Measurements from ENCODE around the gene TSPAN7. TPM values are rescaled to one million over a fixed set of nuclear protein-coding genes. Genes with fewer than 3 reads are reported as not detected.

Gene TSPAN7
- polyA plus RNA-seq, 2 of the 4 experiments (the other 2 are of a cell fraction) = 2.5 to 6.1 TPM

DNA sequence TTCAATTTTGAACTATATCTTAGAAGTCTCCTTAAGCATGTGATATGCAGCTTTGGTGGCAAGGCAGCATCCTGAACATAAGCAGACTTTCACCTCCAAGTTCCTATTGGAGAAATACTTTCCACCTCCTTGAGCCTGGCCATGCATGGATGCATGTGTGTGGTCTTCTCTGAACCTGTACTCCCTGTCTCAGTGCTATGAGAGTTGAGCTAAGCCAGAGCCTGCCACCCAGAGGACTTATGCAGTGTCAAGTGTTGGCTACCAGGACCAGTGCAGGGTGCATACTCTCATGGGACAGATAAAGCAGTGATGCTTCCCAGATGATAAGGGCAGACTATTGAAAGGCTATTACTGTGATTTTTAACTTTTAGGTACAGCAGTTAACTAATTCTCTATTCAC, 105.6 kb downstream of the TSPAN7 start:
- CTCF ChIA-PET = no interaction called here
- no peak overlapping the region for H3K4me2 ChIP-seq
- no peak for ATAC-seq
- no peak overlapping the region for H3K4me3 ChIP-seq
- no peak for DNase-seq (ENCODE audit: low read depth in 1 of 2, low spot score in 1 of 2)
- no peak for FAIRE-seq
- POLR2A ChIA-PET = no interaction called here
- no peak overlapping the region for H3K27ac ChIP-seq
- no peaks in the 10 kb centered on the region for H3K9me3 ChIP-seq
- no peaks in the 10 kb centered on the region for H3K4me1 ChIP-seq
- TF ChIP-seq FOSB (CRISPR knock-in tag; IDR thresholded peaks at IDR 0.05) = no peak
- TF ChIP-seq RCOR1 (IDR thresholded peaks at IDR 0.05; ENCODE audit: low read depth, low read length) = no peak
- TF ChIP-seq HEYL (CRISPR knock-in tag; IDR thresholded peaks at IDR 0.05) = no peak
- TF ChIP-seq, protein P1, sequence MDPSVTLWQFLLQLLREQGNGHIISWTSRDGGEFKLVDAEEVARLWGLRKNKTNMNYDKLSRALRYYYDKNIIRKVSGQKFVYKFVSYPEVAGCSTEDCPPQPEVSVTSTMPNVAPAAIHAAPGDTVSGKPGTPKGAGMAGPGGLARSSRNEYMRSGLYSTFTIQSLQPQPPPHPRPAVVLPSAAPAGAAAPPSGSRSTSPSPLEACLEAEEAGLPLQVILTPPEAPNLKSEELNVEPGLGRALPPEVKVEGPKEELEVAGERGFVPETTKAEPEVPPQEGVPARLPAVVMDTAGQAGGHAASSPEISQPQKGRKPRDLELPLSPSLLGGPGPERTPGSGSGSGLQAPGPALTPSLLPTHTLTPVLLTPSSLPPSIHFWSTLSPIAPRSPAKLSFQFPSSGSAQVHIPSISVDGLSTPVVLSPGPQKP (IDR thresholded peaks at IDR 0.05; ENCODE audit: low read depth, low read length) = no peak
- no peak for TF ChIP-seq RAD21 (conservative IDR thresholded peaks at IDR 0.05 in 1 of 2, IDR thresholded peaks at IDR 0.05 in 1 of 2)
- TF ChIP-seq CEBPB (IDR thresholded peaks at IDR 0.05) = no peak

DNA sequence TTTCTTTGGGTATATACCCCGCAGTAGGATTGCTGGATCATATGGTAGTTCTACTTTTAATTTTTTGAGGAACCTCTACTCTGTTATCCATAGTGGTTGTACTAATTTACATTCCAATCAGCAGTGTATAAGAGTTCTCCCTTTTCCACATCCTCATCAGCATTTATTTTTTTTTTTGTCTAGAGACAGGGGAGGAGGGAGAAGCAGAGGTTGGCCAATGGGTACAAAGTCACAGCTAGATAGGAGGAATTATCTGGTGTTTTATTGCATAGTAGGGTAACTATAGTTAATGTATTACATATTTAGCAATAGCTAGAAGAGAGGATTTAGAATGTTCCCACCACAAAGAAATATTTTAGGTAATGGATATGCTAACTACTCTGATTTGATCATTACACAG, 107.4 kb downstream of the TSPAN7 start:
- ATAC-seq = no peak
- POLR2A ChIA-PET = no interaction called here
- FAIRE-seq = no peak
- CTCF ChIA-PET = no interaction called here
- TF ChIP-seq HDAC2 (IDR thresholded peaks at IDR 0.05) (no peak), HEYL (CRISPR knock-in tag; IDR thresholded peaks at IDR 0.05) (no peak), HOXB13 (CRISPR knock-in tag; IDR thresholded peaks at IDR 0.05; ENCODE audit: low read depth) (no peak), CHD2 (IDR thresholded peaks at IDR 0.05; ENCODE audit: low read length, partially characterized antibody) (no peak), MAFK (IDR thresholded peaks at IDR 0.05; ENCODE audit: partially characterized antibody) (no peak), EHF (CRISPR knock-in tag; IDR thresholded peaks at IDR 0.05) (no peak), NR3C1 (IDR thresholded peaks at IDR 0.05) (no peak), MYC (IDR thresholded peaks at IDR 0.05; ENCODE audit: borderline replicate concordance, low read length) (no peak), SREBF2 (IDR thresholded peaks at IDR 0.05) (no peak), ZC3H11A (IDR thresholded peaks at IDR 0.05) (no peak), GATA3 (IDR thresholded peaks at IDR 0.05; ENCODE audit: borderline replicate concordance) (no peak), RAD21 (conservative IDR thresholded peaks at IDR 0.05 in 1 of 2, IDR thresholded peaks at IDR 0.05 in 1 of 2) (no peak), CBX2 (IDR thresholded peaks at IDR 0.05; ENCODE audit: borderline replicate concordance, low read depth) (no peak)
- TF ChIP-seq, protein P2, sequence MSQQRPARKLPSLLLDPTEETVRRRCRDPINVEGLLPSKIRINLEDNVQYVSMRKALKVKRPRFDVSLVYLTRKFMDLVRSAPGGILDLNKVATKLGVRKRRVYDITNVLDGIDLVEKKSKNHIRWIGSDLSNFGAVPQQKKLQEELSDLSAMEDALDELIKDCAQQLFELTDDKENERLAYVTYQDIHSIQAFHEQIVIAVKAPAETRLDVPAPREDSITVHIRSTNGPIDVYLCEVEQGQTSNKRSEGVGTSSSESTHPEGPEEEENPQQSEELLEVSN (IDR thresholded peaks at IDR 0.05; ENCODE audit: borderline replicate concordance, low read depth) = no peak
- TF ChIP-seq, protein P3, sequence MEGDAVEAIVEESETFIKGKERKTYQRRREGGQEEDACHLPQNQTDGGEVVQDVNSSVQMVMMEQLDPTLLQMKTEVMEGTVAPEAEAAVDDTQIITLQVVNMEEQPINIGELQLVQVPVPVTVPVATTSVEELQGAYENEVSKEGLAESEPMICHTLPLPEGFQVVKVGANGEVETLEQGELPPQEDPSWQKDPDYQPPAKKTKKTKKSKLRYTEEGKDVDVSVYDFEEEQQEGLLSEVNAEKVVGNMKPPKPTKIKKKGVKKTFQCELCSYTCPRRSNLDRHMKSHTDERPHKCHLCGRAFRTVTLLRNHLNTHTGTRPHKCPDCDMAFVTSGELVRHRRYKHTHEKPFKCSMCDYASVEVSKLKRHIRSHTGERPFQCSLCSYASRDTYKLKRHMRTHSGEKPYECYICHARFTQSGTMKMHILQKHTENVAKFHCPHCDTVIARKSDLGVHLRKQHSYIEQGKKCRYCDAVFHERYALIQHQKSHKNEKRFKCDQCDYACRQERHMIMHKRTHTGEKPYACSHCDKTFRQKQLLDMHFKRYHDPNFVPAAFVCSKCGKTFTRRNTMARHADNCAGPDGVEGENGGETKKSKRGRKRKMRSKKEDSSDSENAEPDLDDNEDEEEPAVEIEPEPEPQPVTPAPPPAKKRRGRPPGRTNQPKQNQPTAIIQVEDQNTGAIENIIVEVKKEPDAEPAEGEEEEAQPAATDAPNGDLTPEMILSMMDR (IDR thresholded peaks at IDR 0.05) = no peak
- DNase-seq (ENCODE audit: low read depth in 1 of 2, low spot score in 1 of 2) = no peak
- H3K9me3 ChIP-seq = no peaks in the 10 kb centered on the region
- H3K4me1 ChIP-seq = no peaks in the 10 kb centered on the region
- H3K4me3 ChIP-seq = no peak overlapping the region
- no peak overlapping the region for H3K4me2 ChIP-seq
- 76% methylated on average over 1 of the region's 1 CpG for whole genome bisulfite sequencing (ENCODE audit: missing lambda C conversion rate)
- H3K27ac ChIP-seq = no peak overlapping the region

DNA sequence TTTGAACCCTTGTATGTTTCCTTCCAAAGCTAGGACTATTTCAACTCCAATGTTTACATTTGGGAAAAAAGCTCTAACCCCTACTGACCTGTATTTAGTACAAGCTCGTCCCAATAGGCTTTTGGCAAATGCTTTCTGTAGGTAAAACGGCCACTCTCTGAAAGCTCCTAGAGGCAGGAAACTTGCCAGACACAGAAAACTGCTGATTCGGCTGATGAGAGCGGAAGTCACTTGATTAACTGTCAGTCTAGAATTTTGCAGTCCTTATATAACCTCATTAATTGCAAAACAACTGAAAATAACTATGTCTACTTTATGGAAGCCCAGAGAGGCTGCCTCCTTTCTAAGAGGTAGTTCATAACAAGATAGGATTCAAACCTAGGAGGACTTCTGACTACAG, 108.1 kb downstream of the TSPAN7 start:
- H3K4me1 ChIP-seq = no peaks in the 10 kb centered on the region
- 44% methylated on average over 4 of the region's 4 CpGs for WGBS (ENCODE audit: missing lambda C conversion rate)
- no peak overlapping the region for H3K4me3 ChIP-seq
- H3K4me2 ChIP-seq = no peak overlapping the region
- no peak for ATAC-seq
- DNase-seq (ENCODE audit: low read depth in 1 of 2, low spot score in 1 of 2) = no peak
- H3K9me3 ChIP-seq = no peaks in the 10 kb centered on the region
- FAIRE-seq = no peak
- TF ChIP-seq MYC (IDR thresholded peaks at IDR 0.05; ENCODE audit: borderline replicate concordance, low read length) (no peak), JUNB (IDR thresholded peaks at IDR 0.05) (no peak), CEBPB (IDR thresholded peaks at IDR 0.05) (no peak), ZSCAN20 (CRISPR knock-in tag; IDR thresholded peaks at IDR 0.05) (no peak), HDAC2 (IDR thresholded peaks at IDR 0.05) (no peak), MAFK (IDR thresholded peaks at IDR 0.05; ENCODE audit: partially characterized antibody) (peak; percentile 18), CHD4 (IDR thresholded peaks at IDR 0.05; ENCODE audit: borderline replicate concordance) (no peak)
- TF ChIP-seq, protein P4, sequence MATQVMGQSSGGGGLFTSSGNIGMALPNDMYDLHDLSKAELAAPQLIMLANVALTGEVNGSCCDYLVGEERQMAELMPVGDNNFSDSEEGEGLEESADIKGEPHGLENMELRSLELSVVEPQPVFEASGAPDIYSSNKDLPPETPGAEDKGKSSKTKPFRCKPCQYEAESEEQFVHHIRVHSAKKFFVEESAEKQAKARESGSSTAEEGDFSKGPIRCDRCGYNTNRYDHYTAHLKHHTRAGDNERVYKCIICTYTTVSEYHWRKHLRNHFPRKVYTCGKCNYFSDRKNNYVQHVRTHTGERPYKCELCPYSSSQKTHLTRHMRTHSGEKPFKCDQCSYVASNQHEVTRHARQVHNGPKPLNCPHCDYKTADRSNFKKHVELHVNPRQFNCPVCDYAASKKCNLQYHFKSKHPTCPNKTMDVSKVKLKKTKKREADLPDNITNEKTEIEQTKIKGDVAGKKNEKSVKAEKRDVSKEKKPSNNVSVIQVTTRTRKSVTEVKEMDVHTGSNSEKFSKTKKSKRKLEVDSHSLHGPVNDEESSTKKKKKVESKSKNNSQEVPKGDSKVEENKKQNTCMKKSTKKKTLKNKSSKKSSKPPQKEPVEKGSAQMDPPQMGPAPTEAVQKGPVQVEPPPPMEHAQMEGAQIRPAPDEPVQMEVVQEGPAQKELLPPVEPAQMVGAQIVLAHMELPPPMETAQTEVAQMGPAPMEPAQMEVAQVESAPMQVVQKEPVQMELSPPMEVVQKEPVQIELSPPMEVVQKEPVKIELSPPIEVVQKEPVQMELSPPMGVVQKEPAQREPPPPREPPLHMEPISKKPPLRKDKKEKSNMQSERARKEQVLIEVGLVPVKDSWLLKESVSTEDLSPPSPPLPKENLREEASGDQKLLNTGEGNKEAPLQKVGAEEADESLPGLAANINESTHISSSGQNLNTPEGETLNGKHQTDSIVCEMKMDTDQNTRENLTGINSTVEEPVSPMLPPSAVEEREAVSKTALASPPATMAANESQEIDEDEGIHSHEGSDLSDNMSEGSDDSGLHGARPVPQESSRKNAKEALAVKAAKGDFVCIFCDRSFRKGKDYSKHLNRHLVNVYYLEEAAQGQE (IDR thresholded peaks at IDR 0.05) = no peak
- ChIA-PET POLR2A (no interaction called here), CTCF (no interaction called here)
- H3K27ac ChIP-seq = no peak overlapping the region

Data from A549 (cell line).